GM23338 (cell line): ENCODE results near the gene TTBK2. TPM values are rescaled to one million over a fixed set of nuclear protein-coding genes. Genes with fewer than 3 reads are reported as not detected.

ENCODE experiments used
- ATAC-seq: fragments of 200-7000 bp; cut with Tn5 transposase; 3 replicates; pipeline ENCODE4 v1.9.1; 2020
- DNase-seq: peaks from one replicate; pipeline ENCODE4 v3.0.0-alpha.2; 2015; ENCODE audit warnings: low spot score
- H2AFZ ChIP-seq: fragments of 200-600 bp; sonication (generic); 2 replicates; pipeline ENCODE4 v1.8.0; 2016; ENCODE audit warnings: antibody characterized with exemption, mild to moderate bottlenecking, moderate library complexity
- H3F3A ChIP-seq: fragments of 200-600 bp; sonication (generic); replicated peaks from 2 replicates; pipeline ENCODE4 v1.8.0; 2017; ENCODE audit warnings: antibody characterized with exemption, mixed run types, low read depth
- H3K27ac ChIP-seq: fragments of 200-600 bp; sonication (generic); 2 replicates; pipeline ENCODE4 v1.6.1; 2016; ENCODE audit warnings: low read depth
- H3K27me3 ChIP-seq: fragments of 200-600 bp; sonication (generic); 2 replicates; pipeline ENCODE4 v1.8.0; 2016; ENCODE audit warnings: mild to moderate bottlenecking, mixed run types, moderate library complexity; ENCODE audit not compliant: insufficient read depth
- H3K36me3 ChIP-seq: fragments of 200-600 bp; sonication (generic); 2 replicates; pipeline ENCODE4 v1.8.0; 2016; ENCODE audit warnings: mild to moderate bottlenecking; ENCODE audit not compliant: insufficient read depth
- H3K4me1 ChIP-seq: fragments of 200-600 bp; sonication (generic); 2 replicates; pipeline ENCODE4 v1.8.0; 2016; ENCODE audit warnings: mild to moderate bottlenecking, moderate library complexity; ENCODE audit not compliant: insufficient read depth
- H3K4me2 ChIP-seq: fragments of 200-600 bp; sonication (generic); 2 replicates; pipeline ENCODE4 v1.7.1; 2017; ENCODE audit warnings: mixed run types
- H3K4me3 ChIP-seq: fragments of 200-600 bp; sonication (generic); 2 replicates; pipeline ENCODE4 v1.6.1; 2016; ENCODE audit warnings: mixed run types
- H3K79me2 ChIP-seq: fragments of 200-600 bp; sonication (generic); replicated peaks from 2 replicates; pipeline ENCODE4 v1.8.0; 2017; ENCODE audit warnings: mild to moderate bottlenecking; ENCODE audit not compliant: insufficient read depth
- H3K9me2 ChIP-seq: fragments of 200-600 bp; sonication (generic); 2 replicates; pipeline ENCODE4 v1.8.0; 2017; ENCODE audit not compliant: insufficient read depth
- H4K20me1 ChIP-seq: fragments of 200-600 bp; sonication (generic); replicated peaks from 2 replicates; pipeline ENCODE4 v1.8.0; 2017; ENCODE audit warnings: mild to moderate bottlenecking; ENCODE audit not compliant: insufficient read depth
- H3K27ac Mint-ChIP-seq: 2 replicates; pipeline ENCODE4 v1.8.0; 2020; ENCODE audit warnings: inconsistent platforms, mild to moderate bottlenecking, moderate library complexity, mixed read lengths
- H3K27me3 Mint-ChIP-seq: 3 replicates; pipeline ENCODE4 v1.8.0; 2022; ENCODE audit warnings: low read depth, mild to moderate bottlenecking, moderate library complexity, mixed read lengths, inconsistent platforms; ENCODE audit not compliant: insufficient read depth, poor library complexity
- H3K36me3 Mint-ChIP-seq: 3 replicates; pipeline ENCODE4 v1.8.0; 2021; ENCODE audit warnings: low read depth, mild to moderate bottlenecking, inconsistent platforms, moderate library complexity, mixed read lengths
- H3K4me1 Mint-ChIP-seq: 3 replicates; pipeline ENCODE4 v1.8.0; 2020; ENCODE audit warnings: mild to moderate bottlenecking, inconsistent platforms, mixed read lengths
- H3K4me3 Mint-ChIP-seq: 3 replicates; pipeline ENCODE4 v1.8.0; 2021; ENCODE audit warnings: moderate library complexity, mild to moderate bottlenecking, inconsistent platforms, mixed read lengths
- H3K9me3 Mint-ChIP-seq: 3 replicates; pipeline ENCODE4 v1.8.0; 2020; ENCODE audit warnings: moderate library complexity, mild to moderate bottlenecking, inconsistent platforms, mixed read lengths
- CREB1 ChIP-seq: fragments of 250-450 bp; sonication (Bioruptor Pico); IDR thresholded peaks from 2 replicates; pipeline ENCODE4 v1.5.0; 2020; ENCODE audit warnings: low read depth, mild to moderate bottlenecking, moderate library complexity
- CTCF ChIP-seq, 2 experiments: fragments of 200-600 bp in 1 of 2; sonication (generic) in 1 of 2; conservative IDR thresholded peaks; 2 replicates each; pipeline versions ENCODE4 v1.5.1 to v1.6.1; 2016 to 2017; ENCODE audit warnings: antibody characterized with exemption in 2 of 2, low read depth in 2 of 2, mild to moderate bottlenecking in 2 of 2, moderate library complexity in 1 of 2
- ETS1 ChIP-seq: IDR thresholded peaks from 2 replicates; pipeline ENCODE4 v1.6.1; 2016; ENCODE audit warnings: antibody characterized with exemption
- EZH2 ChIP-seq: fragments of 200-600 bp; sonication (generic); IDR thresholded peaks from one replicate; pipeline ENCODE4 v1.8.0; 2017; ENCODE audit warnings: antibody characterized with exemption, mild to moderate bottlenecking, low read depth; ENCODE audit not compliant: unreplicated experiment
- EZH2phosphoT487 ChIP-seq: fragments of 200-600 bp; sonication (generic); IDR thresholded peaks from one replicate; pipeline ENCODE4 v1.8.1; 2018; ENCODE audit warnings: antibody characterized with exemption; ENCODE audit not compliant: unreplicated experiment
- JUNB ChIP-seq: IDR thresholded peaks from one replicate; pipeline ENCODE4 v1.6.1; 2016; ENCODE audit warnings: antibody characterized with exemption; ENCODE audit not compliant: unreplicated experiment
- NANOG ChIP-seq: IDR thresholded peaks from 2 replicates; pipeline ENCODE4 v1.6.1; 2016; ENCODE audit warnings: antibody characterized with exemption, borderline replicate concordance
- POLR2AphosphoS5 ChIP-seq: IDR thresholded peaks from 2 replicates; pipeline ENCODE4 v1.6.1; 2016; ENCODE audit warnings: antibody characterized with exemption, low read depth
- REST ChIP-seq: IDR thresholded peaks from one replicate; pipeline ENCODE4 v1.6.1; 2018; ENCODE audit warnings: antibody characterized with exemption; ENCODE audit not compliant: unreplicated experiment
- STAT1 ChIP-seq: IDR thresholded peaks from one replicate; pipeline ENCODE4 v1.6.1; 2016; ENCODE audit warnings: antibody characterized with exemption; ENCODE audit not compliant: unreplicated experiment
- ZNF114 ChIP-seq: fragments of 250-450 bp; sonication (Bioruptor Pico); IDR thresholded peaks from 2 replicates; pipeline ENCODE4 v1.5.0; 2020; ENCODE audit warnings: mild to moderate bottlenecking, moderate library complexity
- ZNF331 ChIP-seq: fragments of 250-450 bp; sonication (Bioruptor Pico); IDR thresholded peaks from 2 replicates; pipeline ENCODE4 v1.5.0; 2020; ENCODE audit warnings: low read depth, mild to moderate bottlenecking, moderate library complexity
- ZNF462 ChIP-seq: fragments of 250-450 bp; sonication (Bioruptor Pico); IDR thresholded peaks from 2 replicates; pipeline ENCODE4 v1.5.0; 2020; ENCODE audit warnings: mild to moderate bottlenecking, moderate library complexity
- polyA plus RNA-seq: library from polyadenylated mRNA; unstranded; fragments of >200 nt; fragmentation: Nextera tagmentation; extraction: Ambion mirVana; gene quantifications from 2 replicates; pipeline ENCODE4 v1.2.1, GENCODE V29; 2016
- total RNA-seq: library from RNA; depleted of rRNA; stranded (reverse); fragments of >200 nt; shearing (Covaris generic); gene quantifications from 2 replicates; pipeline ENCODE4 v1.2.3, GENCODE V29; 2014

Gene TTBK2
- total and polyA plus RNA-seq, 2 experiments from 2014 or later, result 5.8 to 15.9 TPM

- Mint-ChIP-seq H3K36me3 (no peaks in the 10 kb centered on the region; the same call in 2 of the 3 replicates), H3K4me1 (no peaks in the 10 kb centered on the region), H3K9me3 (no peaks in the 10 kb centered on the region), H3K4me3 (no peak overlapping the region), H3K27me3 (no peaks in the 10 kb centered on the region), H3K27ac (no peak overlapping the region)
- no peak for DNase-seq
- no peaks in the 10 kb centered on the region for H3K27me3 ChIP-seq
- no peak for TF ChIP-seq ETS1
- TF ChIP-seq CREB1 (CRISPR knock-in tag), result no peak
- TF ChIP-seq ZNF331 (CRISPR knock-in tag), result no peak
- TF ChIP-seq EZH2phosphoT487, result no peak
- TF ChIP-seq JUNB, result no peak
- TF ChIP-seq REST, result no peak
- TF ChIP-seq NANOG, result no peak
- no peak for TF ChIP-seq STAT1
- no peak for TF ChIP-seq EZH2
- TF ChIP-seq CTCF (conservative IDR thresholded peaks at IDR 0.05; ENCODE audit: low read depth in 2 of 2), result no peak
- no peak for TF ChIP-seq POLR2AphosphoS5
- no peak for TF ChIP-seq ZNF114 (CRISPR knock-in tag)
- TF ChIP-seq ZNF462 (CRISPR knock-in tag), result no peak
- no peaks in the 10 kb centered on the region for H3K36me3 ChIP-seq
- H3K4me2 ChIP-seq, result no peak overlapping the region
- H3K4me1 ChIP-seq, result no peaks in the 10 kb centered on the region
- no peaks in the 10 kb centered on the region for H3K79me2 ChIP-seq
- no peaks in the 10 kb centered on the region for H3K9me2 ChIP-seq
- H3F3A ChIP-seq, result no peaks in the 10 kb centered on the region
- H3K4me3 ChIP-seq, result no peak overlapping the region
- no peaks in the 10 kb centered on the region for H4K20me1 ChIP-seq
- H2AFZ ChIP-seq, result no peak overlapping the region
- no peak overlapping the region for H3K27ac ChIP-seq
- ATAC-seq, result no peak
Observed at GRCh38 chr15:42820811-42821210, 99.8 kb downstream of the TTBK2 start.
